Measurements from ENCODE around the gene CAMK1D. TPM values are rescaled to one million over a fixed set of nuclear protein-coding genes. Genes with fewer than 3 reads are reported as not detected.

Gene CAMK1D
- total RNA-seq, 1 experiment from 2014 or later: 6.3 TPM

- H3K4me1 ChIP-seq (ENCODE audit: insufficient read depth, low read length): no peaks in the 10 kb centered on the region
- H3K14ac ChIP-seq (ENCODE audit: insufficient read depth, low read length): no peak overlapping the region
- no peak for DNase-seq
- H2BK5ac ChIP-seq (ENCODE audit: insufficient read length, low read length): no peak overlapping the region
- Mint-ChIP-seq H3K36me3 (ENCODE audit: insufficient read depth in 1 of 3, low read depth in 3 of 3) (no peaks in the 10 kb centered on the region), H3K9me3 (no peaks in the 10 kb centered on the region), H3K4me1 (peaks cover 0 to 6% of the 10 kb centered on the region in 2 experiments; a peak in 1 of 4 replicates), H3K4me3 (no peak overlapping the region), H3K27ac (no peak overlapping the region), H3K27me3 (ENCODE audit: low read depth) (no peaks in the 10 kb centered on the region)
- no peak for TF ChIP-seq CTCF (conservative IDR thresholded peaks at IDR 0.05)
- no peaks in the 10 kb centered on the region for H3K79me1 ChIP-seq (ENCODE audit: insufficient read depth, low read depth, low read length, poor library complexity, severe bottlenecking)
- H2AFZ ChIP-seq (ENCODE audit: low read length): no peak overlapping the region
- H4K20me1 ChIP-seq (ENCODE audit: control insufficient read depth, insufficient read depth, insufficient read length): no peaks in the 10 kb centered on the region
- no peaks in the 10 kb centered on the region for H3K27me3 ChIP-seq (ENCODE audit: insufficient read depth, low read length)
- H2BK12ac ChIP-seq (ENCODE audit: insufficient read length, low read depth, low read length): no peak overlapping the region
- no peak overlapping the region for H3T11ph ChIP-seq (ENCODE audit: low read length)
- no peak overlapping the region for H3K9ac ChIP-seq (ENCODE audit: extremely low read depth, insufficient read length, low read length)
- no peak overlapping the region for H4K8ac ChIP-seq (replicated peaks; ENCODE audit: insufficient read length, low read depth, low read length)
- no peaks in the 10 kb centered on the region for H3K9me3 ChIP-seq (ENCODE audit: control insufficient read depth, low read depth, low read length)
- no peak overlapping the region for H2BK120ac ChIP-seq (ENCODE audit: low read depth, low read length, poor library complexity, severe bottlenecking)
- no peak overlapping the region for H3K4me2 ChIP-seq (ENCODE audit: insufficient read depth, insufficient read length, low read length)
- no peaks in the 10 kb centered on the region for H3K23me2 ChIP-seq (ENCODE audit: insufficient read length, low read depth, low read length, poor library complexity, severe bottlenecking)
- H4K91ac ChIP-seq (ENCODE audit: insufficient read length, low read depth, low read length): no peak overlapping the region
- no peak overlapping the region for H3K27ac ChIP-seq (ENCODE audit: insufficient read length, low read depth, low read length)
- H2AK5ac ChIP-seq (ENCODE audit: insufficient read length, low read length): no peak overlapping the region
- no peak overlapping the region for H2BK20ac ChIP-seq (ENCODE audit: low read depth, low read length, poor library complexity, severe bottlenecking)
- no peak overlapping the region for H3K56ac ChIP-seq (ENCODE audit: insufficient read length, low read depth, low read length)
- no peak overlapping the region for H3K4ac ChIP-seq (ENCODE audit: low read depth, low read length)
- no peak overlapping the region for H4K5ac ChIP-seq (ENCODE audit: insufficient read length, low read depth, low read length)
- no CpG with 5 or more reads among the region's 4 CpGs for WGBS (ENCODE audit: extremely low coverage, insufficient read length, low lambda C conversion rate)
- no peak overlapping the region for H3K18ac ChIP-seq (ENCODE audit: insufficient read length, low read depth, low read length)
- H3K23ac ChIP-seq (ENCODE audit: insufficient read length, low read depth, low read length): no peak overlapping the region
- no peak overlapping the region for H2BK15ac ChIP-seq (ENCODE audit: low read depth, low read length)
- H3K79me2 ChIP-seq (ENCODE audit: insufficient read depth, low read length): no peaks in the 10 kb centered on the region
These were observed 295.2 kb downstream of the CAMK1D start for GRCh38 chr10:12644380-12645144.

All from H9 (cell line).